NAMALWA (cell line): ENCODE data around the gene NREP.

Source experiments
- DNase-seq: peaks from one replicate; pipeline ENCODE4 v3.0.0-alpha.2; 2015; ENCODE audit warnings: low spot score

The NREP gene

GRCh38 chr5:111697215-111697614, 59.8 kb downstream of the NREP start:
- no peak for DNase-seq

- no peak for DNase-seq
Observed at GRCh38 chr5:111695991-111696390, 61.0 kb downstream of the NREP start.

- no peak for DNase-seq
Observed at GRCh38 chr5:111694133-111694532, 62.9 kb downstream of the NREP start.

- DNase-seq, result no peak
Observed at GRCh38 chr5:111691914-111692313, 65.1 kb downstream of the NREP start.

GRCh38 chr5:111691508-111691907, 65.5 kb downstream of the NREP start:
- DNase-seq, result no peak

GRCh38 chr5:111689357-111689935, 67.5 kb downstream of the NREP start:
- DNase-seq, result no peak

- peak; percentile 46 for DNase-seq
Observed at GRCh38 chr5:111685969-111686368, 71.0 kb downstream of the NREP start.

- DNase-seq, result no peak
Observed at GRCh38 chr5:111682641-111683040, 74.4 kb downstream of the NREP start.

GRCh38 chr5:111682121-111682520, 74.9 kb downstream of the NREP start:
- no peak for DNase-seq

GRCh38 chr5:111681414-111682120, 75.4 kb downstream of the NREP start:
- DNase-seq, result no peak

GRCh38 chr5:111680737-111681413, 76.1 kb downstream of the NREP start:
- no peak for DNase-seq

GRCh38 chr5:111679611-111680010, 77.4 kb downstream of the NREP start:
- DNase-seq, result no peak
